SIG-M5 (cell line): ENCODE measurements around the gene FAHD1.
"Not testable (repeated sequence)": the region's sequence is repeated elsewhere in the genome, so short reads cannot be mapped to it uniquely, and the experiment has no call there.

Experiments used
- DNase-seq: peaks from one replicate; lab custom pipeline; 2025; lab: John Stamatoyannopoulos, UW

The FAHD1 gene

GRCh38 chr16:1846416-1846815 lies 19.4 kb downstream of the FAHD1 start:
- no peak for DNase-seq

- no peak for DNase-seq
Measured at GRCh38 chr16:1850981-1851380, 24.0 kb downstream of the FAHD1 start.

GRCh38 chr16:1851793-1852192 lies 24.8 kb downstream of the FAHD1 start:
- DNase-seq: no peak

GRCh38 chr16:1857433-1858097 lies 30.6 kb downstream of the FAHD1 start:
- DNase-seq: no peak

- no peak for DNase-seq
Measured at GRCh38 chr16:1858189-1858865, 31.3 kb downstream of the FAHD1 start.

GRCh38 chr16:1859650-1860049 lies 32.6 kb downstream of the FAHD1 start:
- no peak for DNase-seq

GRCh38 chr16:1861730-1862129 lies 34.7 kb downstream of the FAHD1 start:
- DNase-seq: no peak

- no peak for DNase-seq
Measured at GRCh38 chr16:1862394-1862793, 35.4 kb downstream of the FAHD1 start.

GRCh38 chr16:1863681-1864460 lies 36.9 kb downstream of the FAHD1 start:
- no peak for DNase-seq

- no peak for DNase-seq
Measured at GRCh38 chr16:1865902-1866690, 39.1 kb downstream of the FAHD1 start.

- no peak for DNase-seq
Measured at GRCh38 chr16:1870365-1871082, 43.5 kb downstream of the FAHD1 start.

GRCh38 chr16:1871974-1872635 lies 45.1 kb downstream of the FAHD1 start, which contains the start of gene MEIOB:
MEIOB (minus strand) TSS chr16:1872164; CDS start chr16:1868175, 3,989 bp downstream.
- DNase-seq: no peak

- DNase-seq: no peak
Measured at GRCh38 chr16:1874854-1875253, 47.8 kb downstream of the FAHD1 start.

- DNase-seq: not testable (repeated sequence)
Measured at GRCh38 chr16:1876066-1876465, 49.1 kb downstream of the FAHD1 start.

GRCh38 chr16:1876468-1876867 lies 49.5 kb downstream of the FAHD1 start:
- no peak for DNase-seq

- DNase-seq: no peak
Measured at GRCh38 chr16:1877089-1877488, 50.1 kb downstream of the FAHD1 start.

GRCh38 chr16:1877804-1878203 lies 50.8 kb downstream of the FAHD1 start:
- DNase-seq: no peak

GRCh38 chr16:1878256-1878655 lies 51.2 kb downstream of the FAHD1 start:
- DNase-seq: no peak
